Measurements from ENCODE around the gene ERC1.

ERC1 gene

DNA sequence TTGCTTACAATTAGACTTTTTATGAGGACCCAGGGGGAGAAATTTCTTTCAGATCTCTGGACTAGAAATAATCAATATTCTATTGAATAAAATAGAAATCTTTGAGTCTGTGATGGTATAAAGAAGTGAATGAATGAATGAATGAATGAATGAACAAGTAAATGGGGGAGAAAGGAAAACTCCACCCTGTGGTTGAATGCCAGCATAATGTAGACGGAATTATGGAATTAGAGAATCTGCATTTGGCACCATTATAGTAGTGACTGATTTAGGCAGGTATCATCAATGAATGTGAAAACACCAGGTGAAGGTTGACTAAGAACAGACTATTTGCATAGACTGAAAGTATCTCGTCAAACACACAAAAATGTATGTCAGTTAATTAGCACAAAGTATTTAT, 468.3 kb downstream of the ERC1 start (continued):
- TF ChIP-seq ZNF777 (tag by site-specific recombination; IDR thresholded peaks at IDR 0.05; ENCODE audit: borderline replicate concordance) (no peak), ZFP69B (tag by site-specific recombination; IDR thresholded peaks at IDR 0.05) (no peak), GLI4 (tag by site-specific recombination; IDR thresholded peaks at IDR 0.05) (no peak), ZBTB20 (tag by site-specific recombination; IDR thresholded peaks at IDR 0.05) (no peak), ZNF138 (tag by site-specific recombination; IDR thresholded peaks at IDR 0.05; ENCODE audit: borderline replicate concordance) (no peak)
- TF ChIP-seq, protein P1, sequence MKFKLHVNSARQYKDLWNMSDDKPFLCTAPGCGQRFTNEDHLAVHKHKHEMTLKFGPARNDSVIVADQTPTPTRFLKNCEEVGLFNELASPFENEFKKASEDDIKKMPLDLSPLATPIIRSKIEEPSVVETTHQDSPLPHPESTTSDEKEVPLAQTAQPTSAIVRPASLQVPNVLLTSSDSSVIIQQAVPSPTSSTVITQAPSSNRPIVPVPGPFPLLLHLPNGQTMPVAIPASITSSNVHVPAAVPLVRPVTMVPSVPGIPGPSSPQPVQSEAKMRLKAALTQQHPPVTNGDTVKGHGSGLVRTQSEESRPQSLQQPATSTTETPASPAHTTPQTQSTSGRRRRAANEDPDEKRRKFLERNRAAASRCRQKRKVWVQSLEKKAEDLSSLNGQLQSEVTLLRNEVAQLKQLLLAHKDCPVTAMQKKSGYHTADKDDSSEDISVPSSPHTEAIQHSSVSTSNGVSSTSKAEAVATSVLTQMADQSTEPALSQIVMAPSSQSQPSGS (tag by site-specific recombination; IDR thresholded peaks at IDR 0.05; ENCODE audit: low read depth): no peak
- TF ChIP-seq, protein P2, sequence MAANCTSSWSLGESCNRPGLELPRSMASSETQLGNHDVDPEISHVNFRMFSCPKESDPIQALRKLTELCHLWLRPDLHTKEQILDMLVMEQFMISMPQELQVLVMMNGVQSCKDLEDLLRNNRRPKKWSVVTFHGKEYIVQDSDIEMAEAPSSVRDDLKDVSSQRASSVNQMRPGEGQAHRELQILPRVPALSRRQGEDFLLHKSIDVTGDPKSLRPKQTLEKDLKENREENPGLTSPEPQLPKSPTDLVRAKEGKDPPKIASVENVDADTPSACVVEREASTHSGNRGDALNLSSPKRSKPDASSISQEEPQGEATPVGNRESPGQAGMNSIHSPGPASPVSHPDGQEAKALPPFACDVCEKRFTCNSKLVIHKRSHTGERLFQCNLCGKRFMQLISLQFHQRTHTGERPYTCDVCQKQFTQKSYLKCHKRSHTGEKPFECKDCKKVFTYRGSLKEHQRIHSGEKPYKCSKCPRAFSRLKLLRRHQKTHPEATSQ (tag by site-specific recombination; IDR thresholded peaks at IDR 0.05): no peak

DNA sequence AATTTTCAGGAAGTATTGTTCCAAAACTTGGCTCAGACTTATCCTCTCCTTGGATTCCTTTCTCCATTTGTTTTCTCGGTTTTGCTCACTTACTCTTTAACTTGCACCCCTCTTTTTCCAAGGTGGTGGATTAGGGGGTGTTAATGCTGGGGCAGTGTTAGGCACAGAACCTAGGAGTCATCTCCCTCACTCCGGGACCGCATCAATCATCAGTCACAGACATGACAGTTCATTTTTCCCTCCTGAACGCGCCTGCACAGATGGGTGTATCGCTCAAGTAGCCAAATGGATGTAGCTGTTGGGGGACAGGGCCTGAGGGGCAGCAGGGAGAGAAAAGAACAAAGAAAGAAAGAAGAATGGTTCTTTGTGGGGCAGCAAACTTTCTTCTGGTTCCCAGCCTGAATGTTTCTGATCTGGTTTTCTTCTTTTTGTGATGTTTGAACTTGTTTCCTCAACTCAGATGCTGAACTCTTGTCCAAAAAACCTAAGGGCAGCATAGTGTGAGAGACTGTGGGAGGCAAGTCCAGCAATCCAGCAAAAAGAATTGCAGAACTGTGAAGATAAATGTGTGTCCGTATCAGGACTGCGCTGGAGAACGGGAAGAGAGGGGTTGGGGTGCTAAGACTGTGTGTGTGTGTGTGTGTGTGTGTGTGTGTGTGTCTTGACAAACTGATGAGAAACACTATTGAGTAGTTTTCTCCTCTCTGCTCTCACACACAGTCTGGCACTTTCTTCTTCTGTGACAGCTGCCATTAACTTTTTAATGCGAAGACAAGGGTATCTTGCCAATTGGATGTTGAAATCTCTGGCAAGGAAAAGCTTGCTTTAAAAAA, 472.3 kb downstream of the ERC1 start:
- Histone ChIP-seq H3K27ac (ENCODE audit: extremely low read depth, low read depth, low read length) (no peak overlapping the region), H3K36me3 (ENCODE audit: control insufficient read depth in 2 of 2, insufficient read depth in 1 of 2, low read length in 2 of 2) (no peaks in the 10 kb centered on the region), H3K4me1 (ENCODE audit: control insufficient read depth, insufficient read depth, low read length) (peaks cover 7% of the 10 kb centered on the region; the same call in 1 of the 2 replicates), H3K9me3 (ENCODE audit: control insufficient read depth, insufficient read depth, low read depth, low read length) (no peaks in the 10 kb centered on the region), H3K4me3 (ENCODE audit: low read depth, low read length) (no peak overlapping the region)
- TF ChIP-seq, protein P3, sequence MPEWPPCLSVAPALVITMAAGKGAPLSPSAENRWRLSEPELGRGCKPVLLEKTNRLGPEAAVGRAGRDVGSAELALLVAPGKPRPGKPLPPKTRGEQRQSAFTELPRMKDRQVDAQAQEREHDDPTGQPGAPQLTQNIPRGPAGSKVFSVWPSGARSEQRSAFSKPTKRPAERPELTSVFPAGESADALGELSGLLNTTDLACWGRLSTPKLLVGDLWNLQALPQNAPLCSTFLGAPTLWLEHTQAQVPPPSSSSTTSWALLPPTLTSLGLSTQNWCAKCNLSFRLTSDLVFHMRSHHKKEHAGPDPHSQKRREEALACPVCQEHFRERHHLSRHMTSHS (tag by site-specific recombination; IDR thresholded peaks at IDR 0.05): no peak
- TF ChIP-seq, protein P4, sequence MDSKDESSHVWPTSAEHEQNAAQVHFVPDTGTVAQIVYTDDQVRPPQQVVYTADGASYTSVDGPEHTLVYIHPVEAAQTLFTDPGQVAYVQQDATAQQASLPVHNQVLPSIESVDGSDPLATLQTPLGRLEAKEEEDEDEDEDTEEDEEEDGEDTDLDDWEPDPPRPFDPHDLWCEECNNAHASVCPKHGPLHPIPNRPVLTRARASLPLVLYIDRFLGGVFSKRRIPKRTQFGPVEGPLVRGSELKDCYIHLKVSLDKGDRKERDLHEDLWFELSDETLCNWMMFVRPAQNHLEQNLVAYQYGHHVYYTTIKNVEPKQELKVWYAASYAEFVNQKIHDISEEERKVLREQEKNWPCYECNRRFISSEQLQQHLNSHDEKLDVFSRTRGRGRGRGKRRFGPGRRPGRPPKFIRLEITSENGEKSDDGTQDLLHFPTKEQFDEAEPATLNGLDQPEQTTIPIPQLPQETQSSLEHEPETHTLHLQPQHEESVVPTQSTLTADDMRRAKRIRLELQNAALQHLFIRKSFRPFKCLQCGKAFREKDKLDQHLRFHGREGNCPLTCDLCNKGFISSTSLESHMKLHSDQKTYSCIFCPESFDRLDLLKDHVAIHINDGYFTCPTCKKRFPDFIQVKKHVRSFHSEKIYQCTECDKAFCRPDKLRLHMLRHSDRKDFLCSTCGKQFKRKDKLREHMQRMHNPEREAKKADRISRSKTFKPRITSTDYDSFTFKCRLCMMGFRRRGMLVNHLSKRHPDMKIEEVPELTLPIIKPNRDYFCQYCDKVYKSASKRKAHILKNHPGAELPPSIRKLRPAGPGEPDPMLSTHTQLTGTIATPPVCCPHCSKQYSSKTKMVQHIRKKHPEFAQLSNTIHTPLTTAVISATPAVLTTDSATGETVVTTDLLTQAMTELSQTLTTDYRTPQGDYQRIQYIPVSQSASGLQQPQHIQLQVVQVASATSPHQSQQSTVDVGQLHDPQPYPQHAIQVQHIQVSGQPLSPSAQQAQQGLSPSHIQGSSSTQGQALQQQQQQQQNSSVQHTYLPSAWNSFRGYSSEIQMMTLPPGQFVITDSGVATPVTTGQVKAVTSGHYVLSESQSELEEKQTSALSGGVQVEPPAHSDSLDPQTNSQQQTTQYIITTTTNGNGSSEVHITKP (tag by site-specific recombination; IDR thresholded peaks at IDR 0.05): no peak
- TF ChIP-seq ZNF324 (tag by site-specific recombination; IDR thresholded peaks at IDR 0.05) (no peak), GLIS1 (tag by site-specific recombination; IDR thresholded peaks at IDR 0.05) (no peak), ZBTB1 (tag by site-specific recombination; IDR thresholded peaks at IDR 0.05) (no peak), KLF9 (tag by site-specific recombination; IDR thresholded peaks at IDR 0.05; ENCODE audit: low read depth) (no peak), ZNF701 (tag by site-specific recombination; IDR thresholded peaks at IDR 0.05) (no peak), HOXC10 (CRISPR knock-in tag; IDR thresholded peaks at IDR 0.05) (no peak), ZNF558 (tag by site-specific recombination; IDR thresholded peaks at IDR 0.05) (no peak), ZNF670 (tag by site-specific recombination; IDR thresholded peaks at IDR 0.05; ENCODE audit: low read depth) (no peak), ZNF623 (tag by site-specific recombination; IDR thresholded peaks at IDR 0.05) (no peak), KLF8 (tag by site-specific recombination; IDR thresholded peaks at IDR 0.05) (no peak)
- TF ChIP-seq, protein P5, sequence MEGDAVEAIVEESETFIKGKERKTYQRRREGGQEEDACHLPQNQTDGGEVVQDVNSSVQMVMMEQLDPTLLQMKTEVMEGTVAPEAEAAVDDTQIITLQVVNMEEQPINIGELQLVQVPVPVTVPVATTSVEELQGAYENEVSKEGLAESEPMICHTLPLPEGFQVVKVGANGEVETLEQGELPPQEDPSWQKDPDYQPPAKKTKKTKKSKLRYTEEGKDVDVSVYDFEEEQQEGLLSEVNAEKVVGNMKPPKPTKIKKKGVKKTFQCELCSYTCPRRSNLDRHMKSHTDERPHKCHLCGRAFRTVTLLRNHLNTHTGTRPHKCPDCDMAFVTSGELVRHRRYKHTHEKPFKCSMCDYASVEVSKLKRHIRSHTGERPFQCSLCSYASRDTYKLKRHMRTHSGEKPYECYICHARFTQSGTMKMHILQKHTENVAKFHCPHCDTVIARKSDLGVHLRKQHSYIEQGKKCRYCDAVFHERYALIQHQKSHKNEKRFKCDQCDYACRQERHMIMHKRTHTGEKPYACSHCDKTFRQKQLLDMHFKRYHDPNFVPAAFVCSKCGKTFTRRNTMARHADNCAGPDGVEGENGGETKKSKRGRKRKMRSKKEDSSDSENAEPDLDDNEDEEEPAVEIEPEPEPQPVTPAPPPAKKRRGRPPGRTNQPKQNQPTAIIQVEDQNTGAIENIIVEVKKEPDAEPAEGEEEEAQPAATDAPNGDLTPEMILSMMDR (tag by site-specific recombination; IDR thresholded peaks at IDR 0.05): no peak
- TF ChIP-seq, protein P6, sequence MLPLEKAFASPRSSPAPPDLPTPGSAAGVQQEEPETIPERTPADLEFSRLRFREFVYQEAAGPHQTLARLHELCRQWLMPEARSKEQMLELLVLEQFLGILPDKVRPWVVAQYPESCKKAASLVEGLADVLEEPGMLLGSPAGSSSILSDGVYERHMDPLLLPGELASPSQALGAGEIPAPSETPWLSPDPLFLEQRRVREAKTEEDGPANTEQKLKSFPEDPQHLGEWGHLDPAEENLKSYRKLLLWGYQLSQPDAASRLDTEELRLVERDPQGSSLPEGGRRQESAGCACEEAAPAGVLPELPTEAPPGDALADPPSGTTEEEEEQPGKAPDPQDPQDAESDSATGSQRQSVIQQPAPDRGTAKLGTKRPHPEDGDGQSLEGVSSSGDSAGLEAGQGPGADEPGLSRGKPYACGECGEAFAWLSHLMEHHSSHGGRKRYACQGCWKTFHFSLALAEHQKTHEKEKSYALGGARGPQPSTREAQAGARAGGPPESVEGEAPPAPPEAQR (tag by site-specific recombination; IDR thresholded peaks at IDR 0.05): no peak
- ChIA-PET POLR2A (no interaction called here), CTCF (no interaction called here)
